ENCODE measurements around the gene OR4D11. TPM values are rescaled to one million over a fixed set of nuclear protein-coding genes. Genes with fewer than 3 reads are reported as not detected.

OR4D11 gene
- total and polyA plus RNA-seq, 9 of the 15 experiments (the other 6 are each of a cell fraction or from before 2014, with no cell fraction given), result not detected

- no peak for TF ChIP-seq CHD7 (IDR thresholded peaks at IDR 0.05; ENCODE audit: low read depth, low read length)
- no peak for TF ChIP-seq ZBTB34 (CRISPR knock-in tag; IDR thresholded peaks at IDR 0.05)
- no peak for TF ChIP-seq MEF2A (IDR thresholded peaks at IDR 0.05; ENCODE audit: control insufficient read depth, low read depth, low read length)
- TF ChIP-seq ATF1 (CRISPR knock-in tag; IDR thresholded peaks at IDR 0.05), result no peak
- TF ChIP-seq ATF1 (tag; IDR thresholded peaks at IDR 0.05), result peak; percentile 87
- TF ChIP-seq, protein P1, sequence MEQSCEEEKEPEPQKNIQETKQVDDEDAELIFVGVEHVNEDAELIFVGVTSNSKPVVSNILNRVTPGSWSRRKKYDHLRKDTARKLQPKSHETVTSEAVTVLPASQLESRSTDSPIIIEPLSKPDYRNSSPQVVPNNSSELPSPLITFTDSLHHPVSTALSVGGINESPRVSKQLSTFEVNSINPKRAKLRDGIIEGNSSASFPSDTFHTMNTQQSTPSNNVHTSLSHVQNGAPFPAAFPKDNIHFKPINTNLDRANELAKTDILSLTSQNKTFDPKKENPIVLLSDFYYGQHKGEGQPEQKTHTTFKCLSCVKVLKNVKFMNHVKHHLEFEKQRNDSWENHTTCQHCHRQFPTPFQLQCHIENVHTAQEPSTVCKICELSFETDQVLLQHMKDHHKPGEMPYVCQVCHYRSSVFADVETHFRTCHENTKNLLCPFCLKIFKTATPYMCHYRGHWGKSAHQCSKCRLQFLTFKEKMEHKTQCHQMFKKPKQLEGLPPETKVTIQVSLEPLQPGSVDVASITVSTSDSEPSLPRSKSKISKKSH (CRISPR knock-in tag; IDR thresholded peaks at IDR 0.05), result no peak
- peak; percentile 88 for TF ChIP-seq C11orf30 (IDR thresholded peaks at IDR 0.05; ENCODE audit: low read depth)
- no peak for TF ChIP-seq ETV6 (IDR thresholded peaks at IDR 0.05; ENCODE audit: borderline replicate concordance in 1 of 2, low read depth in 2 of 2, low read length in 1 of 2)
- no peak for TF ChIP-seq ETV6 (CRISPR knock-in tag; IDR thresholded peaks at IDR 0.05; ENCODE audit: borderline replicate concordance)
- TF ChIP-seq ETS1 (conservative IDR thresholded peaks at IDR 0.05; ENCODE audit: control insufficient read depth, low read depth, low read length), result 0 out of 2 replicates have a peak, but pooled peaks have one; percentile 23
Measured at GRCh38 chr11:59545179-59546020, 42.0 kb downstream of the OR4D11 start (continued).

All from K562 (cell line).